Measurements from ENCODE around the gene ZNF526. TPM values are rescaled to one million over a fixed set of nuclear protein-coding genes. Genes with fewer than 3 reads are reported as not detected.
A peak's percentile ranks its signal among the peaks of the same experiment; 100 is the strongest.

The ZNF526 gene
- total and polyA plus RNA-seq, 9 of the 15 experiments (the other 6 are each of a cell fraction or from before 2014, with no cell fraction given), result 1.3 to 17.9 (median 6.2) TPM

GRCh38 chr19:42197375-42197817 is 22.7 kb upstream of the ZNF526 start:
- peaks cover 38% of the 10 kb centered on the region for H3K79me2 ChIP-seq (ENCODE audit: control insufficient read depth, insufficient read depth, low read length)
- no peak overlapping the region for H2AFZ ChIP-seq (ENCODE audit: low read depth, low read length)
- DNase-seq (ENCODE audit: extremely low read depth in 1 of 4, low spot score in 3 of 4), result no peak
- no peak overlapping the region for H3K4me2 ChIP-seq (ENCODE audit: insufficient read depth, low read length)
- H3K4me3 ChIP-seq, result no peak overlapping the region
- H3K27ac ChIP-seq (ENCODE audit: extremely low read depth, low read depth, low read length), result no peak overlapping the region
- no peak for FAIRE-seq
- peaks cover 4% of the 10 kb centered on the region for H3K9me1 ChIP-seq (ENCODE audit: control insufficient read depth, insufficient read depth, low read length)
- in situ Hi-C loops (cut with MboI), result no loop called here
- CTCF ChIA-PET (ENCODE audit: low intra/inter-chr PET ratio), result no interaction called here
- H3K36me3 ChIP-seq (ENCODE audit: control insufficient read depth, insufficient read depth, low read length), result peaks cover 60% of the 10 kb centered on the region
- BruUV-seq (replicated peaks), result no TSS peak
- TF ChIP-seq NCOA4 (IDR thresholded peaks at IDR 0.05; ENCODE audit: partially characterized antibody) (no peak), PHTF2 (CRISPR knock-in tag; IDR thresholded peaks at IDR 0.05) (no peak), RREB1 (CRISPR knock-in tag; IDR thresholded peaks at IDR 0.05) (no peak), MAFK (IDR thresholded peaks at IDR 0.05; ENCODE audit: low read length) (no peak), SMARCC2 (IDR thresholded peaks at IDR 0.05; ENCODE audit: low read depth) (no peak)
- peaks cover 4% of the 10 kb centered on the region; the same call in 1 of the 2 replicates for H3K9me3 ChIP-seq (replicated peaks; ENCODE audit: control insufficient read depth, insufficient read depth, low read depth, low read length)
- ATAC-seq, result no peak
- POLR2A ChIA-PET, result no interaction called here
- peak overlapping the region in 1 of 2 experiments; percentile 75; a peak in 1 of 4 replicates for H3K9ac ChIP-seq (ENCODE audit: insufficient read depth in 1 of 2, low read depth in 2 of 2, low read length in 2 of 2)
- no peaks in the 10 kb centered on the region; a peak in 1 of 5 replicates for H3K27me3 ChIP-seq (ENCODE audit: control insufficient read depth in 2 of 2, insufficient read depth in 2 of 2, low read length in 2 of 2)
- WGBS (ENCODE audit: insufficient coverage, low coverage, missing lambda C conversion rate), result 61% methylated on average over 5 of the region's 5 CpGs
- peaks cover 24% of the 10 kb centered on the region; the same call in 1 of the 2 replicates for H4K20me1 ChIP-seq (replicated peaks; ENCODE audit: control insufficient read depth, insufficient read depth, low read length)
- peaks cover 37 to 53% of the 10 kb centered on the region in 2 experiments for H3K4me1 ChIP-seq (replicated peaks in 1 of 2; ENCODE audit: control insufficient read depth in 2 of 2, insufficient read depth in 2 of 2, low read length in 2 of 2)
- intact Hi-C loops (cut with micrococcal nuclease), result loop anchor here (5.0 kb wide), 1 partner anchor 45 kb away; the partner anchor contains the start of gene GSK3A

All from K562 (cell line).